Neural cell (in vitro differentiated cells): Measurements from ENCODE around the gene LRCH1.

Experiments used
- CTCF ChIP-seq: fragments of 450-650 bp; IDR thresholded peaks from 2 replicates; pipeline ENCODE4 v1.5.1; 2014; ENCODE audit warnings: antibody characterized with exemption, mild to moderate bottlenecking, moderate library complexity; ENCODE audit not compliant: poor library complexity, severe bottlenecking
- EP300 ChIP-seq: fragments of 450-650 bp; conservative IDR thresholded peaks from 2 replicates; pipeline ENCODE4 v1.6.1; 2014; ENCODE audit warnings: antibody characterized with exemption, mild to moderate bottlenecking, moderate library complexity; ENCODE audit not compliant: poor library complexity, severe bottlenecking
- EZH2 ChIP-seq: fragments of 200-600, 300-800 bp; shearing (Covaris generic), sonication (generic); IDR thresholded peaks from 2 replicates; pipeline ENCODE4 v1.6.1; 2014; ENCODE audit warnings: antibody characterized with exemption, low read length, borderline replicate concordance, mild to moderate bottlenecking; ENCODE audit not compliant: insufficient read depth, poor library complexity, severe bottlenecking
- MXI1 ChIP-seq: fragments of 450-650 bp; conservative IDR thresholded peaks from 2 replicates; pipeline ENCODE4 v1.6.1; 2014; ENCODE audit warnings: antibody characterized with exemption, mild to moderate bottlenecking; ENCODE audit not compliant: poor library complexity, severe bottlenecking
- POLR2AphosphoS5 ChIP-seq: IDR thresholded peaks from 2 replicates; pipeline ENCODE4 v1.6.1; 2012
- RAD21 ChIP-seq: fragments of 450-650 bp; conservative IDR thresholded peaks from 2 replicates; pipeline ENCODE4 v1.6.1; 2014; ENCODE audit warnings: antibody characterized with exemption, mild to moderate bottlenecking, moderate library complexity
- TF ChIP-seq, protein P1 (sequence below): IDR thresholded peaks from 2 replicates; pipeline ENCODE4 v1.6.1; 2012; ENCODE audit warnings: borderline replicate concordance

GRCh38 chr13:46526740-46527139 lies 26.2 kb upstream of the LRCH1 start:
- TF ChIP-seq EZH2: no peak
- TF ChIP-seq CTCF: no peak
- TF ChIP-seq POLR2AphosphoS5: no peak
- TF ChIP-seq EP300: no peak
- TF ChIP-seq, protein P1, sequence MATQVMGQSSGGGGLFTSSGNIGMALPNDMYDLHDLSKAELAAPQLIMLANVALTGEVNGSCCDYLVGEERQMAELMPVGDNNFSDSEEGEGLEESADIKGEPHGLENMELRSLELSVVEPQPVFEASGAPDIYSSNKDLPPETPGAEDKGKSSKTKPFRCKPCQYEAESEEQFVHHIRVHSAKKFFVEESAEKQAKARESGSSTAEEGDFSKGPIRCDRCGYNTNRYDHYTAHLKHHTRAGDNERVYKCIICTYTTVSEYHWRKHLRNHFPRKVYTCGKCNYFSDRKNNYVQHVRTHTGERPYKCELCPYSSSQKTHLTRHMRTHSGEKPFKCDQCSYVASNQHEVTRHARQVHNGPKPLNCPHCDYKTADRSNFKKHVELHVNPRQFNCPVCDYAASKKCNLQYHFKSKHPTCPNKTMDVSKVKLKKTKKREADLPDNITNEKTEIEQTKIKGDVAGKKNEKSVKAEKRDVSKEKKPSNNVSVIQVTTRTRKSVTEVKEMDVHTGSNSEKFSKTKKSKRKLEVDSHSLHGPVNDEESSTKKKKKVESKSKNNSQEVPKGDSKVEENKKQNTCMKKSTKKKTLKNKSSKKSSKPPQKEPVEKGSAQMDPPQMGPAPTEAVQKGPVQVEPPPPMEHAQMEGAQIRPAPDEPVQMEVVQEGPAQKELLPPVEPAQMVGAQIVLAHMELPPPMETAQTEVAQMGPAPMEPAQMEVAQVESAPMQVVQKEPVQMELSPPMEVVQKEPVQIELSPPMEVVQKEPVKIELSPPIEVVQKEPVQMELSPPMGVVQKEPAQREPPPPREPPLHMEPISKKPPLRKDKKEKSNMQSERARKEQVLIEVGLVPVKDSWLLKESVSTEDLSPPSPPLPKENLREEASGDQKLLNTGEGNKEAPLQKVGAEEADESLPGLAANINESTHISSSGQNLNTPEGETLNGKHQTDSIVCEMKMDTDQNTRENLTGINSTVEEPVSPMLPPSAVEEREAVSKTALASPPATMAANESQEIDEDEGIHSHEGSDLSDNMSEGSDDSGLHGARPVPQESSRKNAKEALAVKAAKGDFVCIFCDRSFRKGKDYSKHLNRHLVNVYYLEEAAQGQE: no peak
- TF ChIP-seq RAD21: no peak
- no peak for TF ChIP-seq MXI1
